ENCODE data around the gene CAMSAP1.

CAMSAP1 gene

DNA sequence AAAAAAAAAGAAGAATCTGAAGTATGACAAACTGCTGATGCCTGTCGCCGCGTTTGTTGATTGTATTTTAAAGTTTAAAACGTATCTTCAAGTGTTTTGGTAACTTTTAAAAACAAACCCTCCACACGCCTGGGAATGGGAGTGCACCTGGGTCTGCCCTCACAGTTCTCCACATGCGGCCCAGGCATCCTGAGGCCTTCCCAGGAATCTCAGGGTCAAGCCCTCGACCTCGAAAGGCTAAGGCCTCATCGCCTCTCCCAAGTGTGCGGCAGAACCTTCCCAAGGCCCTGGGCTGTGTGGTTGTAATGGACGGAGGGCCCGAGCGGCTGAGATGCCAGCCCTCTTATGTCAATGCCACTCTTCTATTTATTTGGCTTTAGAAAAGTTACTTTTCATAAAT, 94.4 kb downstream of the CAMSAP1 start:
- DNase-seq (ENCODE audit: low read depth) = no peak
- in situ Hi-C loops (cut with HindIII; ENCODE audit: low sequenced_read_pairs) = no loop called here
- TF ChIP-seq, protein P1, sequence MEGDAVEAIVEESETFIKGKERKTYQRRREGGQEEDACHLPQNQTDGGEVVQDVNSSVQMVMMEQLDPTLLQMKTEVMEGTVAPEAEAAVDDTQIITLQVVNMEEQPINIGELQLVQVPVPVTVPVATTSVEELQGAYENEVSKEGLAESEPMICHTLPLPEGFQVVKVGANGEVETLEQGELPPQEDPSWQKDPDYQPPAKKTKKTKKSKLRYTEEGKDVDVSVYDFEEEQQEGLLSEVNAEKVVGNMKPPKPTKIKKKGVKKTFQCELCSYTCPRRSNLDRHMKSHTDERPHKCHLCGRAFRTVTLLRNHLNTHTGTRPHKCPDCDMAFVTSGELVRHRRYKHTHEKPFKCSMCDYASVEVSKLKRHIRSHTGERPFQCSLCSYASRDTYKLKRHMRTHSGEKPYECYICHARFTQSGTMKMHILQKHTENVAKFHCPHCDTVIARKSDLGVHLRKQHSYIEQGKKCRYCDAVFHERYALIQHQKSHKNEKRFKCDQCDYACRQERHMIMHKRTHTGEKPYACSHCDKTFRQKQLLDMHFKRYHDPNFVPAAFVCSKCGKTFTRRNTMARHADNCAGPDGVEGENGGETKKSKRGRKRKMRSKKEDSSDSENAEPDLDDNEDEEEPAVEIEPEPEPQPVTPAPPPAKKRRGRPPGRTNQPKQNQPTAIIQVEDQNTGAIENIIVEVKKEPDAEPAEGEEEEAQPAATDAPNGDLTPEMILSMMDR (IDR thresholded peaks at IDR 0.05; ENCODE audit: low read depth, low read length, missing control alignments) = no peak
- no peak overlapping the region for H3K4me3 ChIP-seq (ENCODE audit: low read depth, low read length)

DNA sequence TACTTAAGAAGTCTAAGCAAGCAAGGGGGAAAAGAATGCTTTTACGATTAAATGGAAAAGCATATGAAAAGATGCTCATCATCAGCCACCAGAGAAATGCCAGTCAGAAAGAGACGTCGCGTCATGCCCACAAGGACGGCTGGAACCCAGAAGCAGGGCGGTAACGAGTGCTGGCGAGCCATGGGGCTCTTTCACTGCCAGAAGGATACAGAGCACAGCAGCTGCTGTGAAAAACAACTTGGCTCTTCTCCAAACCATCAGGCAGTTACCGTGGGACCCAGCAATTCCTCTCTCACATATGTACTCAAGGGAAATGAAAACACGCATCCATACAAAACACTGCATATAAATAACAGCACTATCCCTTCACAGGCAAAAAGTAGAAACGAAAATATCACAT, 95.5 kb downstream of the CAMSAP1 start:
- no peak overlapping the region for H3K4me3 ChIP-seq (ENCODE audit: low read depth, low read length)
- in situ Hi-C loops (cut with HindIII; ENCODE audit: low sequenced_read_pairs) = no loop called here
- TF ChIP-seq, protein P1 (IDR thresholded peaks at IDR 0.05; ENCODE audit: low read depth, low read length, missing control alignments) = no peak
- DNase-seq (ENCODE audit: low read depth) = peak; percentile 8

DNA sequence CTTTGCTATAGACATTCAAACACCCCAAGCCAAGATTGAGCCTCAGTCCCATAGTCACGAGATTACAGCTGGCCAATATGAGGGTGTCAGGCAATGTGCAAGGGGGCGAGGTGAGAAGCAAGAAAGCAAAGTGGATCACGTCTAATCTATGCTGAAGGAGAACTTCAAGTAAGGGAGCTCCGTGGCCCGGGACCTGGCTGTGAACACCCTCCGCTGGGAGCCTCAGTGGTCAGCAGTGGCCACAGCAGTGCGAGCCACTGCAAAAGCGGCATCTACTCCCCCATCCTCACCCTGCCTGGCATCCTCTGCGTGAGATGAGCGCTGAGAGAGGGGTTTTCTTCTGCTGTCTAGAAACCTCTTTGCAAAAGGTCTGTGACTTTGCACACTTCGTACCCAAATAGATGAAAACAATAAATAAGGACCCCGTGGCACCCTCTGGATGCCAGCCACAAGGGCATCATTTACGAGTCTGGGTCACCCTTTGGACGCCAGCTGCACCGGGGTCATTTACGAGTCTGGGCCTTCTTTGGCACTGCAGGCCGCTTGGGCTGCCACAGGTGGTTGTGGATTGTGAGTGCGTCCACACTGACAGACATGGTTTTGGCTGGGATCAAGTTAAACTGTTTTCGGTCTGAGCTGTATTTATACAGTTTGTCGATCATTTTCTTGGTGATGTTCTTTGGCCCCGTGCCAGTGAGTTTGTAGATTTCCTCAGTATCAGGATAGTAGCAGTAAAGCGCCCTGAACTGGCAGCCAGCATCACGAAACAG, 96.4 kb downstream of the CAMSAP1 start:
- no peak for DNase-seq (ENCODE audit: low read depth)
- in situ Hi-C loops (cut with HindIII; ENCODE audit: low sequenced_read_pairs) = no loop called here

DNA sequence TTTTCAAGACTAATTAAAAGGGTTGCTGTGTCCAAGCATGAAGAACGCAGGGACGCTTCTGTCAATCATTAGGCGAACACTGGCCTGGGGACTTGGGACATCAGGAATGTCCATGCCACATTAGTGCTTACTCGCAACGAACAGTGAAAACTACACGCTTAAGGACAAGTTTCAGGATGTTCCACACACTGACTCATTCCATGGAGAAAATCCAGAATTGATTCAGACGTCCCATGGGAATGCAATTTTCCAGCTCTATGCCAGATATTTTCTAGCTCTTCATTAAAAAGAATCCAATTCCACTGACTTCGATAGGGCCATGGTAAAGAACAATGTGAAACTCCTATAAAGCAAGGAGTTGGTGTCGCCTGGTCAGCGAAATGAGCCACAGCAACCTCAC, 98.2 kb downstream of the CAMSAP1 start:
- in situ Hi-C loops (cut with HindIII; ENCODE audit: low sequenced_read_pairs) = no loop called here
- peak; percentile 34 for DNase-seq (ENCODE audit: low read depth)

More for the DNA sequence above, 96.4 kb downstream of the CAMSAP1 start:
- no peak overlapping the region for H3K4me3 ChIP-seq (ENCODE audit: low read depth, low read length)
- TF ChIP-seq, protein P1 (IDR thresholded peaks at IDR 0.05; ENCODE audit: low read depth, low read length, missing control alignments) = no peak

DNA sequence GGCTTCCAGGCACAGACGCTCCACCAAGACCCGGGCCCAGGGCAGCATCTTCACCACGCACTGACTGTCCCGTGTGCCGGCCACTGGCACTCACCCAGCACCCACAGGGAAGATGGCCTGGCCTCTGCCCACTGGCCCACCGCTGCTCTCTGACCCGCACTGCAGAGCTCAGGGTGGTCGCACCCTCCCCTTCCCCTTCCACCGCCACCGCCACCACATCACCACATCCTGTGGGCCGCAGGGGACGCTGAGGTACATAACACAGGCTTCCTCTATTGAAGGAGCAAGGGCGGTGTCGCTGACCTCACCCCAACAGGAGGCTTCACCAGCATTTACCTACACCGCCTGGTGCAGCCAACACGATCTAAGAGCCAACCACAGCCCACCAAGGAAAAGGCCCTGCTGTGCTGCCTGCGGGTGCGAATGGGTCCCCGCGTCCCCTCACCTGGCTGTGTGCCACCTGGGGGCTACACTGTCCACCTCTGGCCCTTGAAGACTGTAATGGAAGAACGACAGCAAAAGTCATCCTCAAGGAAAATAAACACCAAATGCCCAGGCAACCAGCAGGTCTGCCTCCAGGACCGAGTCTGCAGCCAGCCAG, 101.8 kb downstream of the CAMSAP1 start:
- no peak for DNase-seq (ENCODE audit: low read depth)
- in situ Hi-C loops (cut with HindIII; ENCODE audit: low sequenced_read_pairs) = no loop called here
- TF ChIP-seq, protein P1 (IDR thresholded peaks at IDR 0.05; ENCODE audit: low read depth, low read length, missing control alignments) = no peak
- no peak overlapping the region for H3K4me3 ChIP-seq (ENCODE audit: low read depth, low read length)

More for the DNA sequence above, 98.2 kb downstream of the CAMSAP1 start:
- TF ChIP-seq, protein P1 (IDR thresholded peaks at IDR 0.05; ENCODE audit: low read depth, low read length, missing control alignments) = no peak
- H3K4me3 ChIP-seq (ENCODE audit: low read depth, low read length) = no peak overlapping the region

DNA sequence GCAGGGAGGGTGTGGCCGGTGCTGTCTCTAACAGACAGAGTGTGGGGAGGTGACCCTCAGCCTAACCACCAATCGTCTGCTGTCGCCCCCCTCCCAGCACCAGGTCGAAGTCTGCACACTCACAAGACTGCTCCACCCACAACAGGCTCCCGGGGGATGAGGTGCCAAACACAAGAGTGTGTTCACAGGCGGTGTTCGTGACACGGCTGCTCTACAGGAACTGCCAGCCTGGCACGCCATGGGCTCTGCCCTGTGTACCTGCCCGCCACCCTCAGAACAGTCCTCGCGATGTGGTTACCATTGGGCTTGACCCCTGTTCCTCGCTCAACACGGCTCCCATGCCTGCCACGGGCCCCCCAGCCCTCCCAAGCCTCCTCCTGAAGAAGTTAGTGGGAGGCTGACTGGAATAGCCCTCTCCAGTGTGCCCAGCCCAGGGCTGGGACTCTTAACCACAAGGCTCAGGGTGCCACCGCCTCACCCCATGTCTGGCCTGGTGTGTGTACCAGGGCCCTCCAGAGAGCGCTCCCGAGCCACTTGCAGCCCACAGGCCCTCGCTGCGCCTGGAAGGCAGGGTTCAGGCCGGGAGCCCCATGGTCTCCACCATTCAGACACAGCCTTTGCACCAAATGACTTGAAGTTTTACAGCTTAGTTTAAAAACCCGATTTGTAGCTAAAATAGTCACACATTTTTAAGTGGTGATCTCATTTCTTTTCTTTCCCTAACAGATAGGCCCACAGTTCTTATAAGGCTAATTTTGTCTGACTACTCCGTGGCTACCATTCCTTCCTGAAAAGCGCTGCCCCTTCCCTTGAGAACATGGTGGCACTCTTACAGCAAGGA, 102.5 kb downstream of the CAMSAP1 start:
- TF ChIP-seq, protein P1 (IDR thresholded peaks at IDR 0.05; ENCODE audit: low read depth, low read length, missing control alignments) = no peak
- DNase-seq (ENCODE audit: low read depth) = no peak
- H3K4me3 ChIP-seq (ENCODE audit: low read depth, low read length) = no peak overlapping the region
- in situ Hi-C loops (cut with HindIII; ENCODE audit: low sequenced_read_pairs) = no loop called here

All from astrocyte of the cerebellum (primary cell).